H9 (cell line): ENCODE measurements around the gene VWA1. TPM values are rescaled to one million over a fixed set of nuclear protein-coding genes. Genes with fewer than 3 reads are reported as not detected.

Experiments used
- DNase-seq: peaks from one replicate; pipeline ENCODE4 v3.0.0-alpha.2; 2017
- H2AFZ ChIP-seq: one replicate; pipeline ENCODE4 v1.6.1; 2013; ENCODE audit warnings: mild to moderate bottlenecking, low read length, control low read depth, moderate library complexity
- H2AK5ac ChIP-seq: 2 replicates; pipeline ENCODE4 v1.6.1; 2013; ENCODE audit warnings: low read length, control low read depth, mixed read lengths; ENCODE audit not compliant: insufficient read length
- H2BK120ac ChIP-seq: one replicate; pipeline ENCODE4 v1.6.1; 2013; ENCODE audit warnings: low read depth, mild to moderate bottlenecking, low read length, control low read depth, inconsistent platforms; ENCODE audit not compliant: poor library complexity, severe bottlenecking
- H2BK12ac ChIP-seq: 2 replicates; pipeline ENCODE4 v1.6.1; 2013; ENCODE audit warnings: low read length, control low read depth, mixed read lengths, low read depth; ENCODE audit not compliant: insufficient read length
- H2BK15ac ChIP-seq: 2 replicates; pipeline ENCODE4 v1.6.1; 2013; ENCODE audit warnings: low read depth, low read length, control low read depth
- H2BK20ac ChIP-seq: one replicate; pipeline ENCODE4 v1.6.1; 2013; ENCODE audit warnings: low read depth, mild to moderate bottlenecking, low read length, control low read depth, inconsistent platforms; ENCODE audit not compliant: poor library complexity, severe bottlenecking
- H2BK5ac ChIP-seq: 2 replicates; pipeline ENCODE4 v1.6.1; 2013; ENCODE audit warnings: low read length, control low read depth, mixed read lengths; ENCODE audit not compliant: insufficient read length
- H3K14ac ChIP-seq: 2 replicates; pipeline ENCODE4 v1.6.1; 2013; ENCODE audit warnings: low read length, control low read depth; ENCODE audit not compliant: insufficient read depth
- H3K18ac ChIP-seq: 2 replicates; pipeline ENCODE4 v1.6.1; 2013; ENCODE audit warnings: low read depth, mild to moderate bottlenecking, mixed read lengths, low read length, control low read depth; ENCODE audit not compliant: insufficient read length
- H3K23ac ChIP-seq: 2 replicates; pipeline ENCODE4 v1.6.1; 2013; ENCODE audit warnings: low read length, control low read depth, mixed read lengths, low read depth; ENCODE audit not compliant: insufficient read length
- H3K23me2 ChIP-seq: 2 replicates; pipeline ENCODE4 v1.6.1; 2013; ENCODE audit warnings: low read depth, mild to moderate bottlenecking, mixed read lengths, low read length, control low read depth; ENCODE audit not compliant: insufficient read length, poor library complexity, severe bottlenecking
- H3K27ac ChIP-seq: 2 replicates; pipeline ENCODE4 v1.5.1; 2013; ENCODE audit warnings: low read length, control low read depth, mixed read lengths, low read depth; ENCODE audit not compliant: insufficient read length
- H3K27me3 ChIP-seq: 2 replicates; pipeline ENCODE4 v1.6.1; 2013; ENCODE audit warnings: low read length, control low read depth, inconsistent platforms; ENCODE audit not compliant: insufficient read depth
- H3K4ac ChIP-seq: 2 replicates; pipeline ENCODE4 v1.6.1; 2013; ENCODE audit warnings: low read depth, mild to moderate bottlenecking, control low read depth, inconsistent platforms, low read length, moderate library complexity
- H3K4me1 ChIP-seq: 2 replicates; pipeline ENCODE4 v1.6.1; 2013; ENCODE audit warnings: low read length, control low read depth, inconsistent platforms; ENCODE audit not compliant: insufficient read depth
- H3K4me2 ChIP-seq: 2 replicates; pipeline ENCODE4 v1.6.1; 2013; ENCODE audit warnings: low read length, control low read depth, mixed read lengths; ENCODE audit not compliant: insufficient read length, insufficient read depth
- H3K56ac ChIP-seq: 2 replicates; pipeline ENCODE4 v1.6.1; 2013; ENCODE audit warnings: low read depth, mild to moderate bottlenecking, mixed read lengths, low read length, control low read depth; ENCODE audit not compliant: insufficient read length
- H3K79me1 ChIP-seq: 2 replicates; pipeline ENCODE4 v1.6.1; 2013; ENCODE audit warnings: low read depth, mild to moderate bottlenecking, moderate library complexity, low read length, control low read depth, inconsistent platforms; ENCODE audit not compliant: insufficient read depth, poor library complexity, severe bottlenecking
- H3K79me2 ChIP-seq: 2 replicates; pipeline ENCODE4 v1.6.1; 2013; ENCODE audit warnings: low read length, control low read depth, inconsistent platforms; ENCODE audit not compliant: insufficient read depth
- H3K9ac ChIP-seq: 2 replicates; pipeline ENCODE4 v1.6.1; 2013; ENCODE audit warnings: low read length, control low read depth, mixed read lengths; ENCODE audit not compliant: insufficient read length; ENCODE audit errors: extremely low read depth
- H3K9me3 ChIP-seq: one replicate; pipeline ENCODE4 v1.6.1; 2013; ENCODE audit warnings: low read depth, low read length, inconsistent platforms; ENCODE audit not compliant: control insufficient read depth
- H3T11ph ChIP-seq: one replicate; pipeline ENCODE4 v1.6.1; 2013; ENCODE audit warnings: mild to moderate bottlenecking, low read length, control low read depth, inconsistent platforms
- H4K20me1 ChIP-seq: one replicate; pipeline ENCODE4 v1.6.1; 2013; ENCODE audit not compliant: control insufficient read depth, insufficient read length, insufficient read depth
- H4K5ac ChIP-seq: 2 replicates; pipeline ENCODE4 v1.6.1; 2013; ENCODE audit warnings: low read depth, mild to moderate bottlenecking, mixed read lengths, low read length, control low read depth; ENCODE audit not compliant: insufficient read length
- H4K8ac ChIP-seq: replicated peaks from 2 replicates; pipeline ENCODE4 v1.6.1; 2013; ENCODE audit warnings: low read length, control low read depth, mixed read lengths, low read depth; ENCODE audit not compliant: insufficient read length
- H4K91ac ChIP-seq: 2 replicates; pipeline ENCODE4 v1.6.1; 2013; ENCODE audit warnings: low read depth, mild to moderate bottlenecking, moderate library complexity, mixed read lengths, low read length, control low read depth; ENCODE audit not compliant: insufficient read length
- H3K27ac Mint-ChIP-seq, 3 experiments: 2 replicates in 2 of 3; 3 replicates in 1 of 3; pipeline ENCODE4 v1.8.0; 2020 to 2021; ENCODE audit warnings: mixed read lengths in 3 of 3, mild to moderate bottlenecking in 1 of 3, moderate library complexity in 1 of 3
- H3K27me3 Mint-ChIP-seq: 2 replicates; pipeline ENCODE4 v1.8.0; 2021; ENCODE audit warnings: low read depth, mild to moderate bottlenecking, moderate library complexity, mixed read lengths
- H3K36me3 Mint-ChIP-seq, 3 experiments: 2 replicates in 2 of 3; 3 replicates in 1 of 3; pipeline ENCODE4 v1.8.0; 2020 to 2021; ENCODE audit warnings: low read depth in 3 of 3, mixed read lengths in 3 of 3; ENCODE audit not compliant: insufficient read depth in 1 of 3
- H3K4me1 Mint-ChIP-seq, 2 experiments: 2 replicates each; pipeline ENCODE4 v1.8.0; 2020; ENCODE audit warnings: mixed read lengths in 2 of 2
- H3K4me3 Mint-ChIP-seq, 2 experiments: 2 replicates in 1 of 2; 3 replicates in 1 of 2; pipeline ENCODE4 v1.8.0; 2020 to 2021; ENCODE audit warnings: mild to moderate bottlenecking in 2 of 2, mixed read lengths in 2 of 2, moderate library complexity in 1 of 2
- H3K9me3 Mint-ChIP-seq, 2 experiments: 2 replicates in 1 of 2; 3 replicates in 1 of 2; pipeline ENCODE4 v1.8.0; 2020; ENCODE audit warnings: mild to moderate bottlenecking in 2 of 2, mixed read lengths in 2 of 2, moderate library complexity in 1 of 2
- CTCF ChIP-seq: fragments of 200-600 bp; sonication (generic); conservative IDR thresholded peaks from 3 replicates; pipeline ENCODE4 v1.8.0; 2021; ENCODE audit warnings: antibody characterized with exemption, mild to moderate bottlenecking
- whole genome bisulfite sequencing: extraction: QIAGEN DNeasy Blood & Tissue Kit; methylation state at CpG from one replicate; pipeline ENCODE4 v1.1.7; 2013; ENCODE audit warnings: missing lambda C conversion rate, low lambda C conversion rate, mixed read lengths; ENCODE audit not compliant: insufficient read length; ENCODE audit errors: extremely low coverage; 5-methylcytosine and 5-hydroxymethylcytosine counted together
- total RNA-seq: library from RNA; stranded (reverse); gene quantifications from 2 replicates; pipeline ENCODE4 v1.2.1, GENCODE V29; 2021

VWA1 gene
- total RNA-seq, 1 experiment from 2014 or later, result 57.1 TPM

GRCh38 chr1:1420654-1421141, 14.8 kb upstream of the VWA1 start:
- H4K91ac ChIP-seq, result no peak overlapping the region
- H3K79me1 ChIP-seq, result no peaks in the 10 kb centered on the region
- H3K27ac Mint-ChIP-seq, result no peak overlapping the region
- no peak overlapping the region for H3K27ac ChIP-seq
- peaks cover 5% of the 10 kb centered on the region; the same call in 1 of the 2 replicates for H3K4me1 ChIP-seq
- no peak overlapping the region for H4K5ac ChIP-seq
- peak; percentile 34 for DNase-seq
- H3K18ac ChIP-seq, result no peak overlapping the region
- no peak overlapping the region for H3K4me3 Mint-ChIP-seq
- H3K4ac ChIP-seq, result no peak overlapping the region
- H3K9me3 Mint-ChIP-seq, result no peaks in the 10 kb centered on the region
- H3T11ph ChIP-seq, result no peak overlapping the region
- H3K79me2 ChIP-seq, result no peaks in the 10 kb centered on the region
- H2BK15ac ChIP-seq, result no peak overlapping the region
- no peak overlapping the region for H2BK5ac ChIP-seq
- no peaks in the 10 kb centered on the region for H4K20me1 ChIP-seq
- H3K36me3 Mint-ChIP-seq, result no peaks in the 10 kb centered on the region; a peak in 2 of 7 replicates
- no peak overlapping the region for H2AK5ac ChIP-seq
- H4K8ac ChIP-seq, result no peak overlapping the region
- no CpG with 5 or more reads among the region's 12 CpGs for WGBS
- no peak overlapping the region for H2AFZ ChIP-seq
- H3K9me3 ChIP-seq, result no peaks in the 10 kb centered on the region
- H3K4me2 ChIP-seq, result no peak overlapping the region
- no peak overlapping the region for H2BK12ac ChIP-seq
- TF ChIP-seq CTCF, result no peak
- H3K14ac ChIP-seq, result no peak overlapping the region; the same call in 1 of the 2 replicates
- peaks cover under 1% of the 10 kb centered on the region for H3K23me2 ChIP-seq
- H3K27me3 ChIP-seq, result no peaks in the 10 kb centered on the region
- no peak overlapping the region for H3K9ac ChIP-seq
- H3K27me3 Mint-ChIP-seq, result no peaks in the 10 kb centered on the region
- H3K4me1 Mint-ChIP-seq, result peaks cover 36 to 55% of the 10 kb centered on the region in 2 experiments
- no peak overlapping the region for H3K56ac ChIP-seq
- no peak overlapping the region for H2BK20ac ChIP-seq
- H3K23ac ChIP-seq, result no peak overlapping the region
- H2BK120ac ChIP-seq, result no peak overlapping the region
